Ureter (tissue), 1 donor: ENCODE results near the gene SH3TC1. TPM values are rescaled to one million over a fixed set of nuclear protein-coding genes. Genes with fewer than 3 reads are reported as not detected.

Experiments
- DNase-seq: peaks from one replicate; pipeline ENCODE4 v3.0.0-alpha.2; 2020; ENCODE audit warnings: low spot score
- total RNA-seq: library from RNA; stranded (reverse); gene quantifications from one replicate; pipeline ENCODE4 v1.2.4, GENCODE V29; 2023
- donor health status: DM: yes; HTN: yes; CAD: no.

The SH3TC1 gene
- total RNA-seq, 1 donor from 2014 or later: 87.0 TPM

GRCh38 chr4:8260656-8261111, 61.6 kb downstream of the SH3TC1 start:
- DNase-seq: peak; percentile 74

DNA sequence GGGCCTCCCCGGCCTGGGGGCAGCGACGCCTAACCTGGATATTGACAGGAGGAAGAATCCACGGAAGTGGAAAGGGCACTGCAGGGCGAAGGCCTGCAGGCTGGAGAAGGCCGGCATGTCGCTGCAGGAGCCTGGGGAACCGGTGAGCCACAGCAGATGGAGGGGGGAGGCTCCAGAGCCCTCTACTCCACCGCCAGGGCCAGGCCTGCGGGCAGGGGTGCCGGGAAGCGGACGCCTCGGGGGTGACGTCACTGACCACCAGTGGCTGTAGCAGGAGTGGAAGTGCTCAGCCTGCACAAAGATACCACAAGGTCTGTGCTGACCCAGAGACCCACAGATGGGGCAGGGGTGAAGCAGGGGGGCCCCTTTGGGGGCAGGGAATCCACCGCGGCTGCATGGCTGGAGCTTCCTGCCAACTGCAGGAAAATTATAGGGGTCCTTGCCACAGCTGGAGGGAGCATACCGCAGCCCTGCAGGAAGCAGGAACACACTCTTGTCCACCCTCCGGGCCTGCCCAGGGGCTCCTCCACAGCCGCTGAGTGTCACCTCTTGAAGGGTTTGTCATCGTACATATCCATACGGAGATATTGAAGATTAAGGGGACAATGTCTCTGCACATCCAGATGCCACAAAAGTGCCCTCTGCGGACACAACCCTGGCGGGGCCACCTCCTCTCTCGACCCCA, 62.9 kb downstream of the SH3TC1 start:
- DNase-seq: no peak

- DNase-seq: no peak
Measured at GRCh38 chr4:8262637-8263322, 63.7 kb downstream of the SH3TC1 start.

GRCh38 chr4:8263397-8263796, 64.3 kb downstream of the SH3TC1 start:
- DNase-seq: no peak

DNA sequence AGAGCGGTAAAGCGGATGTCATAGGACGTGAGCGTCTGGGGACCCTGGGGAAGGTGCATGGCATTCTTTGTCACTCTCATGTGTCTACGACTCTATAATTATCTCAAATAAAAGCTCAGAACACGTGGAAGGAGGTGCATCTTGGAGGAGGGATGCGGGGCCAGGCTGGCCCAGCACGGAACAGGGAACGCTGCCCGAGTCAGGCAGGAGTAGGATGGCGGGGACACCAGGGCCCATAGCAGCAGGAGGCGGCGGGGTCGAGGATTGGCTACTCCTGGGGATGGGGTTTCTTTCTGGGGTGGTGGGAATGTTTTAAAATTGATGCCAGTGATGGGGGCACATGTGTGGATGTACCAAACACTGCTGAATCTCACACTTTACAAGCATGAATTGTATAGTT, 65.0 kb downstream of the SH3TC1 start:
- no peak for DNase-seq

- no peak for DNase-seq
Measured at GRCh38 chr4:8265171-8265929, 66.3 kb downstream of the SH3TC1 start.

DNA sequence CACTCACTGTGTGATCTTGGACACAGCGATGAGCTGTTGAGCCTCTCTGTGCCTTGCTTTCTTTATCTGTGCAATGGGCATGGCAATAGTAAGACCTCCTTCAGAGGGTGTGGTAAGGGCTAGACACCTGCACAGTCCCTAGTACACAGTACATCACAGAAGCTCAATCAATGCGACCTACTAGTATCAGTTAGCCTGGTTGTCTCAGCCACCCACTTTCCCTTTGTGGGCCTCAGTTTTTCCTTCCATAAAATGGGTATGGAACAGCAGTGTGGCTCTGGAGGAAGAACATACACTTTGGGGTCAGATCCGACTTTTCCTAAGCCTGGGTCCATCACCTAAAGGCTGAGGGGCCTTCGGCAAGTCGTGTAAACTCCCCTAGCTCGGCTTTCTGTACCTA, 67.0 kb downstream of the SH3TC1 start:
- DNase-seq: no peak

DNA sequence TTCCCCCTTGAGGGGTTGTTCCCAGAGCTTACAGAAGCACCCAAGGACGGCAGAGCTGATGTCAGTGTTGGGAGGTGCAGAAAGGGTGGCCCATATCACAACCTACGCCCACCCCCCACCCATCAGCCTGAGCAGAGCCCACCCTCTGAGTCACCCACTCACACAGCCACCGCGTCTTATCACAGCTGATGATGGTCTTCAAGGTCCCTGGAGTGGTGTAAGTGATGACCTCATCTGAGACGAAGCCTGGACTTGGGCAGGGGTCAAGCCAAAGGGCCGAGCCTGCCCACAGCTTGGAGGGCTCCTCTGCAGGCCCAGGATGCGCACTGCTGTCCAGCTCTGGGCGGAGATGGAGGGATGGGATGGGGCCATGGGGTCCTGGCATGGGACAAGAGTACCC, 67.4 kb downstream of the SH3TC1 start:
- no peak for DNase-seq

DNA sequence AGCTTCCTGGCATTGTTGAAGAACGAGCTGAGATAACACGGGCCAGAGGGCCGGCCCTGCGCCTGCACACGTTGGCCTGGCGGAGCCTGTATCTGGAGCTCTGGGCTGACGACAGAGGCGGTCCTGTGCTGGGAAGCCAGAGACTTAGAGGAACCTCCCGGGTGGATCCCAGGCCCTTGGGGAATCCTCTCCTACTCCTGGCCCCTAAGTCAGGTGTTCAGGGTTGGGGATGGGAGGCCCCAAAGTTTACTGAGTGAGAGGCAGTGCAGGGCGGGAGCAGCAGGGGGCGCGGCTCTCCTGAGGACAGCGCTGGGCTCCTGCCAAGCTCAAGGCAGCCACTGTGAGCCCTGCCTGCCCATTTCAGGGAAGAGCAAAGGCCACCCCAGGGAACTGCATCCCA, 68.0 kb downstream of the SH3TC1 start:
- DNase-seq: no peak

- DNase-seq: no peak
Measured at GRCh38 chr4:8268211-8268610, 69.1 kb downstream of the SH3TC1 start.

GRCh38 chr4:8268901-8269534, 69.9 kb downstream of the SH3TC1 start:
- DNase-seq: no peak

- no peak for DNase-seq
Measured at GRCh38 chr4:8269535-8270417, 70.7 kb downstream of the SH3TC1 start, which contains the start of gene HTRA3. HTRA3 (plus strand) TSS chr4:8269754; CDS start chr4:8269969, 215 bp downstream.

DNA sequence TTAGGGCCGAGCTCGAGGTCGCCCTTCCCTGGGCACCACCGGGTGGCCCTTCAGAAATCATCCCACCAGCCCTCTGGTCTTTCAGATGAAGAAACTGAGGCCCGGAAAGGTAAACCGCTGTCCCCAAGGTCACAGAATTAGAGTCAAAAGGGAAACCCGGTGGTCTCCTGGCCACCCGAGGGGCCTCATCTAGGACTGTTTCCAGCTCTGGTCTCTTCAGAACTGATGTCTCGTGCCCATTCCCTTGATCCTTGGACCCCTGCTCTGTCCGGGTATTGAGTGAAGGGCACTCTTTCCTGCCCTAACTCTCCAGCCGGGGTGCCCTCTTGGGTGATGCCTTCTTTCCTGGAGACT, 71.3 kb downstream of the SH3TC1 start:
- DNase-seq: no peak

GRCh38 chr4:8270912-8271815, 72.1 kb downstream of the SH3TC1 start:
- no peak for DNase-seq

- no peak for DNase-seq
Measured at GRCh38 chr4:8271821-8272220, 72.7 kb downstream of the SH3TC1 start.

- DNase-seq: no peak
Measured at GRCh38 chr4:8272472-8273428, 73.7 kb downstream of the SH3TC1 start.

DNA sequence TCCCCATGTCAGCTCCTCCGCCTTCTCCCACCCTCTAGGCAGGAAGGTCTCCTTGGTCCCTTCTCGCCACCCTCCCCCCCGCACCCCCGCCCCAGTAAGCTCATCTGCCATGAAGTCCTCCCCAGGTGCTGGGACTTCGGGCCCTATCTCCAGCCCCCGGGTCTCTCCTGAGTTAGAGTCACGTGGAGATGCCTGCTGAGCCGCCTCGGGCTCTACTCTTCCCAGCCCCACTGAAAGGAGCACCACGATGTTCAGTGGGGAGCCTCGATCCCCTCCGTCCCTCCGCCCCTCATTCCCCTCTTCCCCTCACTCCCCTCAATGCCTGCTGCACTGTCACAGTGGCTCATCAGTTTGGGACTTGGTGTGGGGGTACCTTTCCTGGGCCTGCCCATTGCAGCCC, 74.4 kb downstream of the SH3TC1 start:
- DNase-seq: no peak

DNA sequence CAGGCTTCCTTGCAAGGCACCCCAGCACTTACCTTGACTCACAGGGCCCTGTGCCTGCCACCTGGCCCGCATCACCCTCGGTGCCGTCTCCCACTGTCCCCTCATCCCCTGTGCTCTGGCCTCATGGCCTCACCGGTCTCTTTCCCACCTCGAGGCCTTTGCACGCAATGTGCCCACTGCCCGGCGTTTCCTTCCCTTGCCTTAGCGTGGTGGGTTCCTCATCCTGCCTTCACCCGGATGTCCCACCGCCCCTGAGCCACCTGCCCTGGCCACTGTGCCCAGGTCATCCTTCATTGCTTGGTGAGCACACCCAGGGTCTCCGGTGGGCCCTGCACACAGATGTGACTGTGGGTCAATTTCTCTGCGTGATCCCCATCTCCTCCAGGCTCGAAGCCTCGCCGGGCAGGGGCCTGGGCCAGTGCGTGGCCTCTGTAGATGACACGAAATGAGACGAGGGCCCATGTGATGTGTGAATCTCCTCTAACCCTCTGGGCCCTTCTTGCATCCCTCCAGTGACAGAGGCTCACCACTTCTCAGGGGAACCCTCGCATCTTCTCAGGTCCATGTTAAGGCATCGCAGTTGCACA, 75.1 kb downstream of the SH3TC1 start:
- no peak for DNase-seq
